Measurements from ENCODE around the gene SPINK8.
"Not testable (repeated sequence)": the region's sequence is repeated elsewhere in the genome, so short reads cannot be mapped to it uniquely, and the experiment has no call there.

The SPINK8 gene

DNA sequence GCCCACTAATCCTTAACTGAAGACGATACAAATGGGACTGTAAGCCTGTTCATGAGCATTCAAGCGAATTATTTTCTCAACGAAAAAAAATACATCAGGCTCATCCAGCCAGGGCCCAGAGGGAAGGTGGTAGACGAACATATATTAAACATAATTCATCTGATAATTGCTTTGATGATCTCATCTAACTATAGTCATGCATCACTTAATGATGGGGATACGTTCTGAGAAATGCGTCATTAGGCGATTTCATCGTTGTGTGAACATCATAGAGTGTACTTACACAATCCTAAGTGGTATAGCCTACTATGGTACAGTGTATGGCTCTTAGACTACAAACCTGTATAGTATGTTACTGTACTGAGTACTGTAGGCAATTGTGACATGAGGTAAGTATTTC is 10.0 kb upstream of the SPINK8 start:
- Mint-ChIP-seq H3K9me3 (no peaks in the 10 kb centered on the region), H3K36me3 (no peaks in the 10 kb centered on the region), H3K4me1 (peaks cover 6% of the 10 kb centered on the region), H3K27ac (no peak overlapping the region), H3K27me3 (peaks cover 2% of the 10 kb centered on the region), H3K4me3 (no peak overlapping the region)

DNA sequence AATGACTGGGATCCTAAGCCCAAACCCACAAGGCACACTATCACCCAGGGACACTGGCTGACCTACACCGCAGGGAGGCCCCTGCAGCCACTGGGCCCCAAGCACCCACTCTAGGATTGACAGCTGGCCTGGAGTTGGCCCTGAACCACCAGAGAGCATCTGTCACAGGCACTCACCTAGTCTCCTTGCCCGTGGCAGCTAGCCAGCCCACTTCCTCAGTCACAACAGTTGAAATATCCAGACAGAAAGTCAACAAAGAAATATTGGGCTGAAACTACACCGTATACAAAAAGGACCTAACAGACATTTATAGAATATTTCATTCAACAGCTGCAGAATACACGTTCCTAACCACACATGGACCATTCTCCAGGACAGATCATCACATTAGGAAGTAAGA is 5.2 kb upstream of the SPINK8 start:
- Mint-ChIP-seq H3K4me1 (peaks cover 6% of the 10 kb centered on the region), H3K27ac (no peak overlapping the region), H3K4me3 (no peak overlapping the region), H3K27me3 (peaks cover 8% of the 10 kb centered on the region), H3K9me3 (no peaks in the 10 kb centered on the region), H3K36me3 (no peaks in the 10 kb centered on the region)

DNA sequence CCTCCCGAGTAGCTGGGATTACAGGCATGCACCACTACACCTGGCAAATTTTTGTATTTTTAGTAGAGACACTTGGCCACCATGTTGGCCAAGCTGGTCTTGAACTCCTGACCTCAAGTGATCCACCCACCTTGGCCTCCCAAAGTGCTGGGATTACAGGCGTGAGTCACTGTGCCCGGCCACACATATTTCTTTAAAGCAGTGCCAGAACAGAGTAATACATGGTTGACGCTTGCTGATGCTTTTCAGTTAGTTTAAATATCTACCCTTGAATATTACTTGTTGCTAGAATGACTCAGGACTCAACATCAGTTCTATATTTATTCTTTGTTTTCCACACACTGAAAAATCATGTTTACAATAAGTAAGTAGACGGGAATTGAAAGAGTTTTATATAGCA is 4.1 kb upstream of the SPINK8 start:
- H3K9me3 Mint-ChIP-seq, H3K27ac Mint-ChIP-seq, H3K4me1 Mint-ChIP-seq, H3K27me3 Mint-ChIP-seq, H3K4me3 Mint-ChIP-seq, H3K36me3 Mint-ChIP-seq: not testable (repeated sequence)

DNA sequence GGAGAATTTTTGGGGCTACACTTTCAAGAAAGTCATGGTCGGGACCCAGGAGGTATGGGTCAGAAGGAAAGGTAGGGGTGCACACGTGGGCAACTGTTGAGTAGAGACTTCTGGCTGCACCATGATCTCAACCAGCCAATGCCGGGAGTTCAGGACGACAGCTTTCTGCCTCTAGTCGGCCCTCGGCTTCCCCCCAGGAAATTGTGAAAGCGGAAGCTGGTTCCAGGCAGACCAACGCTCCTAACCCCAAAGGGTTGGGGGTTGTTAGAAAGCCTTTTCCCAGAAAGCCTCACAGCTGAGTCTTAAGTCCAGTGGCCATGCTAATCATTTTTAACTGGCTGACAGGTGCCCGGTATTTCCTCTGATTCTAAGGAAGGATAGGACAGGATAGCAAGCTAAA is 1.8 kb upstream of the SPINK8 start:
- not testable (repeated sequence) for H3K4me3 Mint-ChIP-seq, H3K4me1 Mint-ChIP-seq, H3K36me3 Mint-ChIP-seq, H3K27me3 Mint-ChIP-seq, H3K9me3 Mint-ChIP-seq, H3K27ac Mint-ChIP-seq

DNA sequence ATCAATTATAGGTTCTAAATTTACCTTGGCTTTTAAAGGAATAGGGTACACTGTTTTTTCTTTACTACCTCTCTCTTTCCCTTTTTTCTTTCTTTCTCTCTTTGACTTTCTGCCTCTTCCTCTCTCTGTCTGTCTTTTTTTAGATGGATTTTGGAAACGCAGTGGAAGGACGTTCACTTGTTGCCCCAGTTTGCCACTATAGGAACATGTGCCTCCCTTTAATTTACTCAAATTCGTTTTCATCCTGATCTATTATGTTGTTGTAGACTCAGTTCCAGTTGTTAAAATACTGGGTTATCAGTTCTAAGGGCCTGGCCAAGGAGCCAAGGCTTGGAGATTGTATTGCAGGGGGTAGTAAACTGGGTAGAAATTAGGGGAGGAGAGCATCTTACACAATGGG is 1.1 kb upstream of the SPINK8 start:
- H3K4me1 Mint-ChIP-seq = peaks cover 6% of the 10 kb centered on the region
- H3K27ac Mint-ChIP-seq = no peak overlapping the region
- H3K27me3 Mint-ChIP-seq = peaks cover 8% of the 10 kb centered on the region
- H3K4me3 Mint-ChIP-seq = no peak overlapping the region
- H3K36me3 Mint-ChIP-seq = no peaks in the 10 kb centered on the region
- no peaks in the 10 kb centered on the region for H3K9me3 Mint-ChIP-seq

DNA sequence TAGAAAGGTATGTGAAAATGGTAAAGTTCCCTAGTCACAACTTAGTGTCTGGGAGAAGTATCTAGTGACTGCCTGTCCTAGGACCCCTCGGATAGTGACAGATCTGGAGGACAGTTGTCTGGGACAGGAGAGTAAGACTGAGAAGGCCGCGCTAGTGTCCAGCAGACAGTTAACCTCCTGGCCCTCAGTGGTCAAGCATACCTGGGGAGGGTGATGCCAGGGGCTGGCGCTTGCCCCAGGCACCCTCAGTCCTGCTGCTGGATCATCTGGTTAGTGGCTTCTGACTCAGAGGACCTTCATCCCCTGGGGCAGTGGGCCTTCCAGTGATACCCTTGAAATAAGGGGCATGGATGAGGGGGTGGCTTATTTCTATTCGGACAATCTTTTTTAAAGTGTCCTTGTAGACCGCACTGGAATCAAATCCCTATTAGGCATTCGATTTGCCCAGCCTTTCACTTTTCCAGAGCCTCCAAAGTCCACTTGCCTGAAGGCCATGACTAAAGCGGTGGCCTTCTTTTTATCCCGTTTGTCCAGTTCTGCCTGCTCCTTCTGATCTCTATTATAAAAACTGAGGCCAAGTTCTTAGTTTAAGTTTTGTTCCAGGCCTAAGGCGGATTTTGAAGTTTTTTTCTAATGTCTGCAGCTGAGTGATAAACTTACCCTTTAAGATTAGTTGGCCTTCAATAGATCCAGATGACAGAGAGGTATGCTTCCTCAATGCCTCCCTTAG is 1.6 kb downstream of the SPINK8 start:
- H3K4me3 Mint-ChIP-seq, H3K36me3 Mint-ChIP-seq, H3K4me1 Mint-ChIP-seq, H3K27me3 Mint-ChIP-seq, H3K27ac Mint-ChIP-seq, H3K9me3 Mint-ChIP-seq: not testable (repeated sequence)

DNA sequence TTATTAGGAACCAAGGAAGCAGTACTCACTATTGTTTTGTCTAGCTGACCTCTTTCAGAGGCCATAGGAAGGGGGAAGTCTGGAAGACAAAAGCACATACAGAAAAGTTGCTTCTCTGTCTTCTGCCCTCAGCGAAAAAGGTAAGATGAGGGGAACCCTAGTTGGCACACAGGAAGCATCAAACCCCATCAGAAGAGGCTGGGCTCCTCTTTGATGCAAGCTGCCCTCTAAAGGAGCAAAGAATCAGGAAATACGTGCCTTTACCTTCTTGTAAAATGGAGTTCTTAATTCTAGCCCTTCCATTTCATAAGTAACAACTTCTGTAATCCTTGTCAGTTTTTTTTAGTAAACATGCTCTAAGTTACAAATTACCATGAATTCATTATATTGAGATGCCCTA is 12.5 kb downstream of the SPINK8 start:
- Mint-ChIP-seq H3K36me3 (peaks cover 9% of the 10 kb centered on the region), H3K27ac (peak overlapping the region; percentile 2), H3K4me1 (peaks cover 13% of the 10 kb centered on the region), H3K4me3 (no peak overlapping the region), H3K9me3 (peaks cover 7% of the 10 kb centered on the region), H3K27me3 (no peaks in the 10 kb centered on the region)

DNA sequence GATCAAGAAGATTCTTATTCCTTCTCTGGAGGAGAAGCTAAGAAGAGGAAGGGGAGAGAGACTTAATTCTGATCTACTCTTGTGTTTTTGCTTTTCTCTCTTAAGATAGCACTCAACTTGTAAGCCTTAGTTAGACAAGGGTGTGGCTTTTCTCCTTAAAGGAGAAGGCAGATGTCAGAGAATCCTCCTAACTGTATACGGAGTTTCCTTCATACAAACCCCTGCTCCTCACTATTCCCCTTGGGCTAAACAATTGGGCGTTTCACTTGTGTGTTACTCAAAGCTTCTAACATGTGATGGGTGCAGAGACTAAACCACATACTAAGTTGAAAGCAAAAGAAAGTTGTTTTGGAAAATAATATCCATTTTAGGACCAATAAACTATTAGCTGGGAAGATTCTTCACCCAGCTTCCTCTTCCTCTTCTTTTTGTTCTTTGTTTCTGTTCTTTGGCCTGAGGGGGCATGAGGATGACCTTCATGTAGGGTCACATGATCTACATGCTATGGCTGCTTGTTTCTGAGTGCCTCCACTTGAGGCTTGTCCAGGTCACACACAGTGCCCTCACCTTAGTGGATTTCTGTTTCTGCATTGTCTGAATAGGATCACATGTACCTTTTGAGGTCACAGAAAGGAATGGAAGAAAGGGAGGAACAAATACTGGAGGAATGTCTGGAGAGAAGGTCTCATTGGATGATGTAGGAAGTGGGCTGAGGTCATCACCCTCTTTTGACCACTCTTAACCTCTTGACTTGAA is 14.6 kb downstream of the SPINK8 start:
- H3K9me3 Mint-ChIP-seq = peaks cover 9% of the 10 kb centered on the region
- H3K4me3 Mint-ChIP-seq = no peak overlapping the region
- H3K27me3 Mint-ChIP-seq = no peaks in the 10 kb centered on the region
- no peak overlapping the region for H3K27ac Mint-ChIP-seq
- H3K4me1 Mint-ChIP-seq = peaks cover 13% of the 10 kb centered on the region
- H3K36me3 Mint-ChIP-seq = peaks cover 9% of the 10 kb centered on the region

DNA sequence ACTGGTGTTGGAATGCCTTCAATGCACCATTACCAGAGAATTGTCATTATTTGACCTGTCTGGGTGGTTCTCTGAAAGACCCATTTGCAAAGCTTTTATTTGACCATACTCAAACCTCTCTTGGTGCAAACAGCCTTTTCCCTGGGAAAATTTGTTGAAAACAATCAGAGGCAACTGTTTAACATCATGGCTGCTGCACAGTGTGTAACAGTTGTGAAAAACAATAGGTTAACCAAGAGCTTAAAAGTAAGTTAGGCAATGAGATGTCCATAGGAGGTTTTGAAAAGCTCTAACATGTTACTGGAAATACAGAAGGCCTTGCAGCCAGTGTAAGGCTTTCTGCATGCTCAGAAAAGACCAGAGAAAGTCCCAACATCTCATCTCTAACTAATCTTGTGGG is 18.9 kb downstream of the SPINK8 start:
- Mint-ChIP-seq H3K27me3 (peaks cover 3% of the 10 kb centered on the region), H3K4me1 (no peaks in the 10 kb centered on the region), H3K27ac (no peak overlapping the region)

DNA sequence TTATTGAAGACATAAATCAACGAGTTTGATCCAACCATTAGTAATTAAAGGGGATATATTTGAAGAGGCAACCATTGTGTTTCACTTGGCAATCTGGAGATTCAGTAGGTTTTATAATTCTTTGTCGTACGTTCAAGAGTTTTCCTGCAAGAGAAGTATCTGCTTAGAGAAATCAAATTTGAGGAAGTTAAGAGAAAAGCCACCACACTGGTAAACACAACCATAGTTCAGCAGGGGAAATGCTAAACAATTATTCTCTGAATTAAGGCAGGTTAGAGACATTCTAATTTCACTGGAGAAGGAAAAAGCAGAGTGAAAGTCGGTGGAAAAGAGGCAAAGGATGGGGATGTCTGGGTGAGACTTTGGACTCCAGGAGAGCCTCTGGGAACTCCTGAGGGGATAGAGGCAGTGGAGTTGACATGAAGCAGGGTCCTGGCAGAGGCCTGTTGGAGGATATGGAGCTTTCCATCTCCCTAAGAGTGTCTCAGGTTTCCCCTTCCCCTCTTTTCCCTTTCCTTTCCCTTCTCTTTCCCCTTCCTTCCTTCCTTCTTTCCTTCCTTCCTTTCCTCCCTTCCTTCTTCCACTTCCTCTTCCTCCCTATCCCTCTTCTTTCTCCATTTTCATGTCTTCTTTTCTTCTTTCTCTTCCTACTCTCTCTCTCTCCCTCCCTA is 26.5 kb downstream of the SPINK8 start:
- H3K4me3 Mint-ChIP-seq = no peak overlapping the region

More for the DNA sequence above, 18.9 kb downstream of the SPINK8 start:
- Mint-ChIP-seq H3K4me3 (no peak overlapping the region), H3K9me3 (peaks cover 9% of the 10 kb centered on the region), H3K36me3 (peaks cover 11% of the 10 kb centered on the region)

DNA sequence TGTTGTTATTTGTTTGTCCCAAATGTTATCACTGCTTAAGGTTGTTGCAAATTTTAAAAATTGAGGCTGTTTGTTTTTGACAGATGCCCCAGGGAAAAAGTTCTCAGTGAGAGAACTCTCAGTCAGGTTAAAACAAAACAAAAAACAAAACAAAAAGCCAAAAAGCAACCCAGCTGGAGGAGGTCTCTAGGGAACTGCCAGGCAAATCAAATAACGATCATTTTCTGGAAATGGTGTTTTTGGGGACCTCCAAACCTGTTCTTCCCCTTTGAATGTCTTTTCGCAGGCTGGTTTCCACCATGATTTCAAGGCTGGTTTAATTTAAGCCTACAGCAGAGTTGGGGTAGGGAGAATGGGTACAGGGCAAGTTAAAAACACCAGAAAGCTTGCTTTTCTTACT is 27.2 kb downstream of the SPINK8 start:
- H3K4me1 Mint-ChIP-seq = peaks cover 12% of the 10 kb centered on the region
- H3K27ac Mint-ChIP-seq = no peak overlapping the region
- peaks cover 10% of the 10 kb centered on the region for H3K27me3 Mint-ChIP-seq
- peaks cover 6% of the 10 kb centered on the region for H3K36me3 Mint-ChIP-seq
- no peaks in the 10 kb centered on the region for H3K9me3 Mint-ChIP-seq
- H3K4me3 Mint-ChIP-seq = no peak overlapping the region

More for the DNA sequence above, 26.5 kb downstream of the SPINK8 start:
- H3K4me1 Mint-ChIP-seq = peaks cover 8% of the 10 kb centered on the region
- peaks cover 4% of the 10 kb centered on the region for H3K36me3 Mint-ChIP-seq
- peaks cover 10% of the 10 kb centered on the region for H3K27me3 Mint-ChIP-seq
- H3K27ac Mint-ChIP-seq = no peak overlapping the region
- no peaks in the 10 kb centered on the region for H3K9me3 Mint-ChIP-seq

DNA sequence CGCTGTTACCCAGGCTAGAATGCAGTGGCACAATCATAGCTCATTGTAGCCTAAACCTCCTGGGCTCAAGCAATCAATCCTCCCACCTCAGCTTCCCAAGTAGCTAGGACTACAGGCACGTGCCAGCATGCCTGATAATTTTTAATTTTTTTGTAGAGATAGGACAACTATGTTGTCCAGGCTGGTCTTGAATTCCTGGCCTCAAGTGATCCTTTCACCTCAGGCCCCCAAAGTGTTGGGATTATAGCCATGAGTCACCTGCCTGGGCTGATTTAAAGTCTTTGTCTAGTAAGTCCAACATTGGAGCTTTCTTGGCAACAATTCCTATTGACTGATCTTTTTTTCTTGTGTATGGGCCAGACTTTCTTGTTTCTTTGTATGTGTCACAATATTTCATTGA is 28.1 kb downstream of the SPINK8 start:
- H3K27me3 Mint-ChIP-seq = peaks cover 8% of the 10 kb centered on the region

DNA sequence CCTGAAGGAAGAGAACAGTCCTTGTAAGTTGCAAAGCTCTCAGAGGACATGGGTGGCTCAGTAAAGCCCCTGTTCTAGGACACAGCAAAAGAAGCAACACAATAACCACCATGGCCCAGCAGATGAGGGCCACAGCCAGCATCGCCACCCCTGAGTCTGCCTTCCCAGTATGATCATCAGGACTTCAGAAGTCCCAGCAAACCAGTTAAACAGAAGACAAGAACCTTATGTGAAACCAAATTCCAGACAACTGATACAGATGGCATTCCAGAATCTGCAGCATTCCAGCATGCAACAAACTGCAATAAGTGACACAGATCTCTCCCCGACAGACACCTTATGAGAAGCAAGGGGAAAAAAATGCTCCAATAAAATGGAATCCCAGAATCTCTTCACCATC is 30.4 kb downstream of the SPINK8 start:
- H3K9me3 Mint-ChIP-seq = no peaks in the 10 kb centered on the region
- no peaks in the 10 kb centered on the region for H3K27me3 Mint-ChIP-seq
- H3K4me3 Mint-ChIP-seq = no peak overlapping the region
- no peak overlapping the region for H3K27ac Mint-ChIP-seq
- H3K36me3 Mint-ChIP-seq = peaks cover 8% of the 10 kb centered on the region
- peaks cover 29% of the 10 kb centered on the region for H3K4me1 Mint-ChIP-seq

More for the DNA sequence above, 28.1 kb downstream of the SPINK8 start:
- Mint-ChIP-seq H3K4me3 (no peak overlapping the region), H3K9me3 (no peaks in the 10 kb centered on the region), H3K27ac (no peak overlapping the region), H3K36me3 (peaks cover 6% of the 10 kb centered on the region), H3K4me1 (peaks cover 13% of the 10 kb centered on the region)

DNA sequence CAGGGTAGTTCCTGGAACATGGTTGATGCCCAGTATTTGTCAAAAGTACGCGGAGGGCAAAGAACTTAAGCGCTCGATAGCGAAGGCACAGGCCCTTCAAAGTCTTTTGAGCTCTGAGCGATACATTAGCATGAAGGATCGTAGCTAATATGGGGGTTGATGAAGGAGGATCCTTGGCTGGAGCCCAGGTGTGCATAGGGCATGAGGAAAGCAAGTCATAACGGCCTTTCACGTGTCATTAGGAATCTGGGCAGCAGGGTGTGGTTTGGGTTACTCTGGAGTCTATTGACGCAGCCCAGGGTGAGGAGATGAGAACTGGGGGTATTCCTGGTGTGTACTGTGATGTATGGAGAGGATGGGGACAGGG is 31.7 kb downstream of the SPINK8 start:
- Mint-ChIP-seq H3K27ac (peak overlapping the region; percentile 82), H3K4me1 (peaks cover 40% of the 10 kb centered on the region), H3K27me3 (no peaks in the 10 kb centered on the region), H3K36me3 (peaks cover 10% of the 10 kb centered on the region), H3K4me3 (peak overlapping the region; percentile 98), H3K9me3 (no peaks in the 10 kb centered on the region)

DNA sequence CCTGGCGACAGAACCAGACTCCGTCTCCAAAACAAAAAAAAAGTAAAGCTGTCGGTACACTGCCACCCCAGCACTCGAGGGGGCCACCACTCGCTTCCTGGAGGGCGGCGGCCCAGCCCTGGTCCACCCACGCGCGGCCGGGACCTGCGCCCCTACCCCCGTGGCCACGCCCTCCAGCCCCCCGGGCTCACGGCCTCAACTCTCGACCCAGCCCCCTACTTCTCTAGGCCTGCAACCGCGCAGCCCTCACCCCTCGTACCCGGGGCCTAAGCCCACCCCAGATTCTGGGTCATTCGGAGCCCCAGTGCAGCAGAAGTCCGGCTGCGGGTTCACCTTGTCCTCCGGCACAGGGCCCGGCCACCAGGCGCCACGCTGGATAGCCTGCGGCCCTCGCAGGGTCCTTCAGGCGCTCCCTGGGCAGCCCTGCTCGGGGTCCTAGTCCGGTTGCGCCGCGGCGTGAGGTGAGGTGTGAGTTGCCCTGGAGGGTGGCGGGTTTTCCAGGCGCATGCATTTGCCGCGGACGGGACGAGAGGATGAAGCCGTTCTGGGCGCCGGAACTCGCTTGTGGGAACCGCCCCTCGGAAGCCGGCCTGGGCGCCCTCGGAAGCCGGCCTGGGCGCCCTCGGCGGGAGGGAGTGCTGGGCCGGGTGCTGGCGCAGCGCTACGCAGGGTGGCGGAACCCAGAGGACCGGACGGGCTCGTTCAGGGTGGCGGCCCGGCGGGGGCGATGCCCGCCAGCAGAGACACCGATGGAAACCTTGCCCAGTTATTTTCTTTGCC is 32.3 kb downstream of the SPINK8 start, which contains the start of gene NME6:
NME6 (minus strand) TSS at position 348 of the 780 bp plus-strand sequence.
- Mint-ChIP-seq H3K4me1 (peaks cover 42% of the 10 kb centered on the region), H3K27me3 (no peaks in the 10 kb centered on the region), H3K36me3 (peaks cover 12% of the 10 kb centered on the region), H3K4me3 (peak within 1 kb of the TSS; percentile 98), H3K9me3 (no peaks in the 10 kb centered on the region), H3K27ac (peak within 1 kb of the TSS; percentile 82)
